Hepatocyte (in vitro differentiated cells): Measurements from ENCODE around the gene PRTG.

Experiments used
- EZH2 ChIP-seq: fragments of 200-600 bp; sonication (generic); IDR thresholded peaks from 2 replicates; pipeline ENCODE4 v1.6.1; 2016; ENCODE audit warnings: antibody characterized with exemption, mild to moderate bottlenecking, borderline replicate concordance
- TF ChIP-seq, protein P1 (sequence below): fragments of 200-600 bp; sonication (generic); IDR thresholded peaks from 2 replicates; pipeline ENCODE4 v1.5.1; 2016; ENCODE audit warnings: antibody characterized with exemption, mild to moderate bottlenecking; ENCODE audit not compliant: poor library complexity

DNA sequence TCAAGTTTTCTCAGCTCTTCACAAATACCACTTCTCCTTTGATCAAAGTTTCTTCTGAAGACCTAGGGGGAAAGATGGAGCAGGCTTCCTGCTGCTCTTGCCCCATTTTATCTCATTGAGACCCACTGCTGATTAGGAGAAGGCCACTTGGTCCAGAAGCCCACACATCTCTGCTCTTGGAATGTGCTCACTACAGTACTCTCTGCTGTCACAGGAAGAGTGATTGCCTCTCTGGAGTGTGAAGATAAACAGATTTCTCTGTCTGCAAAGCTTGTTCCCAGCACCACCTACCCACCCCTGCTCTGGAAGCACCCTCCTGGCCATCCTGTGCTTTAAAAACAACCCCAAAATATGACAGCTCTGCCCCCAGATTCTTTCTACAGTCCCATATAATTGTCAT, 41.3 kb upstream of the PRTG start:
- TF ChIP-seq, protein P1, sequence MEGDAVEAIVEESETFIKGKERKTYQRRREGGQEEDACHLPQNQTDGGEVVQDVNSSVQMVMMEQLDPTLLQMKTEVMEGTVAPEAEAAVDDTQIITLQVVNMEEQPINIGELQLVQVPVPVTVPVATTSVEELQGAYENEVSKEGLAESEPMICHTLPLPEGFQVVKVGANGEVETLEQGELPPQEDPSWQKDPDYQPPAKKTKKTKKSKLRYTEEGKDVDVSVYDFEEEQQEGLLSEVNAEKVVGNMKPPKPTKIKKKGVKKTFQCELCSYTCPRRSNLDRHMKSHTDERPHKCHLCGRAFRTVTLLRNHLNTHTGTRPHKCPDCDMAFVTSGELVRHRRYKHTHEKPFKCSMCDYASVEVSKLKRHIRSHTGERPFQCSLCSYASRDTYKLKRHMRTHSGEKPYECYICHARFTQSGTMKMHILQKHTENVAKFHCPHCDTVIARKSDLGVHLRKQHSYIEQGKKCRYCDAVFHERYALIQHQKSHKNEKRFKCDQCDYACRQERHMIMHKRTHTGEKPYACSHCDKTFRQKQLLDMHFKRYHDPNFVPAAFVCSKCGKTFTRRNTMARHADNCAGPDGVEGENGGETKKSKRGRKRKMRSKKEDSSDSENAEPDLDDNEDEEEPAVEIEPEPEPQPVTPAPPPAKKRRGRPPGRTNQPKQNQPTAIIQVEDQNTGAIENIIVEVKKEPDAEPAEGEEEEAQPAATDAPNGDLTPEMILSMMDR = no peak
- no peak for TF ChIP-seq EZH2
